ENCODE data around the gene SRSF3.

Gene SRSF3

DNA sequence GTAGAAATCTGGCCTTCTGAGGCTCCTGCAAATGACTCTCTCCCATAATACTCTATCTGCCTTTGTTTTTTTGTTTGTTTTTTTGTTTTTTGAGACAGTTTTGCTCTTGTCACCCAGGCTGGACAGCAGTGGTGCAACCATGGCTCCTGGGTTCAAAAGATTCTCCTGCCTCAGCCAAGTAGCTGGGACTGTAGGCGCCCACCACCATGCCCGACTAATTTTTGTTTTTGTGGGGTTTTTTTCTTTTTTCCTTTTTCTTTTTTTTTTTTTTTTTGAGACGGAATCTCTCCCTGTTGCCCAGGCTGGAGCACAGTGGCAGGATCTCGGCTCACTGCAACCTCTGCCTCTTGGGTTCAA is 30.3 kb upstream of the SRSF3 start:
- H3K4me1 ChIP-seq (ENCODE audit: control insufficient read depth, low read length) = peaks cover 7% of the 10 kb centered on the region
- no peaks in the 10 kb centered on the region for H3K27me3 ChIP-seq (ENCODE audit: control insufficient read depth, low read length)

DNA sequence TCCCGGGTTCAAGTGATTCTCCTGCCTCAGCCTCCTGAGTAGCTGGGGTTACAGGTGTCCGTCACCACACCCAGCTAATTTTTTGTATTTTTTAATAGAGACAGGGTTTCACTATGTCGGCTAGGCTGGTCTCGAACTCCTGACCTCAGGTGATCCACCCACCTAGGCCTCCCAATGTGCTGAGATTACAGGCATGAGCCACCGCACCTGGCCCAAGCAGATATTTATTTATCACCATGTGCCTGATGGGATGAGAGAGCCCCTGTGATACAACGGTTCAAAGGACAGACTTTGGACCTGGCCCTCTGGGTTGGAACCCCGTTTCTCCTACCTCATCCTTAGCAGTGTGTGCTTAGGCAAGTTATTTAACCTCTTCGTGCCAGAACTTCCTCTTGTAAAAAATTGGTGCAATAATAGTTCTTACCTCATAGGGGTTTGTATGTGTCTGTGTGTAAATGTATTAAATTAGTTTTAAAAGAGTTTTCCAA is 27.7 kb upstream of the SRSF3 start:
- TF ChIP-seq EZH2phosphoT487 (IDR thresholded peaks at IDR 0.05; ENCODE audit: borderline replicate concordance, low read length) = no peak
- TF ChIP-seq, protein P1, sequence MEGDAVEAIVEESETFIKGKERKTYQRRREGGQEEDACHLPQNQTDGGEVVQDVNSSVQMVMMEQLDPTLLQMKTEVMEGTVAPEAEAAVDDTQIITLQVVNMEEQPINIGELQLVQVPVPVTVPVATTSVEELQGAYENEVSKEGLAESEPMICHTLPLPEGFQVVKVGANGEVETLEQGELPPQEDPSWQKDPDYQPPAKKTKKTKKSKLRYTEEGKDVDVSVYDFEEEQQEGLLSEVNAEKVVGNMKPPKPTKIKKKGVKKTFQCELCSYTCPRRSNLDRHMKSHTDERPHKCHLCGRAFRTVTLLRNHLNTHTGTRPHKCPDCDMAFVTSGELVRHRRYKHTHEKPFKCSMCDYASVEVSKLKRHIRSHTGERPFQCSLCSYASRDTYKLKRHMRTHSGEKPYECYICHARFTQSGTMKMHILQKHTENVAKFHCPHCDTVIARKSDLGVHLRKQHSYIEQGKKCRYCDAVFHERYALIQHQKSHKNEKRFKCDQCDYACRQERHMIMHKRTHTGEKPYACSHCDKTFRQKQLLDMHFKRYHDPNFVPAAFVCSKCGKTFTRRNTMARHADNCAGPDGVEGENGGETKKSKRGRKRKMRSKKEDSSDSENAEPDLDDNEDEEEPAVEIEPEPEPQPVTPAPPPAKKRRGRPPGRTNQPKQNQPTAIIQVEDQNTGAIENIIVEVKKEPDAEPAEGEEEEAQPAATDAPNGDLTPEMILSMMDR (IDR thresholded peaks at IDR 0.05; ENCODE audit: low read depth, low read length, poor library complexity, severe bottlenecking) = no peak
- Histone ChIP-seq H3K4me1 (ENCODE audit: control insufficient read depth, low read length) (peaks cover 15% of the 10 kb centered on the region), H3K36me3 (ENCODE audit: control insufficient read depth, low read length) (no peaks in the 10 kb centered on the region), H3K79me2 (ENCODE audit: control insufficient read depth, low read length) (no peaks in the 10 kb centered on the region), H3K27ac (ENCODE audit: low read depth, low read length) (no peak overlapping the region), H3K27me3 (ENCODE audit: control insufficient read depth, low read length) (no peaks in the 10 kb centered on the region), H3K4me3 (ENCODE audit: low read length) (no peak overlapping the region), H3F3A (ENCODE audit: control insufficient read depth, insufficient read depth) (no peaks in the 10 kb centered on the region), H3K9me2 (replicated peaks; ENCODE audit: control insufficient read depth, low read length) (no peaks in the 10 kb centered on the region), H3K4me2 (ENCODE audit: low read length) (no peak overlapping the region), H4K20me1 (ENCODE audit: control insufficient read depth, insufficient read depth, low read depth, low read length) (no peaks in the 10 kb centered on the region), H3K9me3 (ENCODE audit: control insufficient read depth, insufficient read depth, low read length) (no peaks in the 10 kb centered on the region)

More for the DNA sequence above, 30.3 kb upstream of the SRSF3 start:
- Histone ChIP-seq H3K79me2 (ENCODE audit: control insufficient read depth, low read length) (no peaks in the 10 kb centered on the region), H3K4me2 (ENCODE audit: low read length) (no peak overlapping the region), H3K4me3 (ENCODE audit: low read length) (no peak overlapping the region), H4K20me1 (ENCODE audit: control insufficient read depth, insufficient read depth, low read depth, low read length) (no peaks in the 10 kb centered on the region), H3K9me3 (ENCODE audit: control insufficient read depth, insufficient read depth, low read length) (no peaks in the 10 kb centered on the region), H3K36me3 (ENCODE audit: control insufficient read depth, low read length) (no peaks in the 10 kb centered on the region), H3K9me2 (replicated peaks; ENCODE audit: control insufficient read depth, low read length) (no peaks in the 10 kb centered on the region), H3F3A (ENCODE audit: control insufficient read depth, insufficient read depth) (no peaks in the 10 kb centered on the region), H3K27ac (ENCODE audit: low read depth, low read length) (no peak overlapping the region)
- no peak for TF ChIP-seq EZH2phosphoT487 (IDR thresholded peaks at IDR 0.05; ENCODE audit: borderline replicate concordance, low read length)
- TF ChIP-seq, protein P1 (IDR thresholded peaks at IDR 0.05; ENCODE audit: low read depth, low read length, poor library complexity, severe bottlenecking) = no peak

DNA sequence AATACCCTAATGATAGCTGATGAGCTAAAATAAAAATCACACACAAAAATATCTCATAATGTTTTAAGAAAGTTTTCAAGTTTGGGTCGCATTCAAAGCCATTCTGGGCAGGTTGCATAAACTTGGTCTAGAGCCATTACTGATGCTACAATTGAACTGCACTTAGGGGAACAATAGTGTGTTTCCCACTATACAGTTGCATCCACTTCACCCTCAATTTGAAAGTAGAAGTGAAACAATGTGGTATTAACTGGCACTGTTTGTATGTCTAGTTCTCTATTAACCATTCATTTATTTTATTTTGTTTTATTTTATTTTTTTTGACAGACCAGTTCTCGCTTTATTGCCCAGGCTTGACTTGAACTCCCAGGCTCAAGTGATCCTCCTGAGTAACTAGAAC is 23.9 kb upstream of the SRSF3 start:
- peaks cover 5% of the 10 kb centered on the region for H3K9me3 ChIP-seq (ENCODE audit: control insufficient read depth, insufficient read depth, low read length)
- H3K79me2 ChIP-seq (ENCODE audit: control insufficient read depth, low read length) = no peaks in the 10 kb centered on the region
- no peaks in the 10 kb centered on the region for H3K36me3 ChIP-seq (ENCODE audit: control insufficient read depth, low read length)
- no peak overlapping the region for H3K4me2 ChIP-seq (ENCODE audit: low read length)
- H3K4me1 ChIP-seq (ENCODE audit: control insufficient read depth, low read length) = peaks cover 25% of the 10 kb centered on the region
- no peaks in the 10 kb centered on the region for H3F3A ChIP-seq (ENCODE audit: control insufficient read depth, insufficient read depth)
- H3K27ac ChIP-seq (ENCODE audit: low read depth, low read length) = no peak overlapping the region
- H4K20me1 ChIP-seq (ENCODE audit: control insufficient read depth, insufficient read depth, low read depth, low read length) = no peaks in the 10 kb centered on the region
- H3K9me2 ChIP-seq (replicated peaks; ENCODE audit: control insufficient read depth, low read length) = no peaks in the 10 kb centered on the region
- H3K4me3 ChIP-seq (ENCODE audit: low read length) = no peak overlapping the region
- H3K27me3 ChIP-seq (ENCODE audit: control insufficient read depth, low read length) = no peaks in the 10 kb centered on the region
- TF ChIP-seq, protein P1 (IDR thresholded peaks at IDR 0.05; ENCODE audit: low read depth, low read length, poor library complexity, severe bottlenecking) = no peak
- no peak for TF ChIP-seq EZH2phosphoT487 (IDR thresholded peaks at IDR 0.05; ENCODE audit: borderline replicate concordance, low read length)

Measured in DOHH2 (cell line).